D721Med (cell line): ENCODE measurements around the gene SLC23A1.
"Not testable (repeated sequence)": the region's sequence is repeated elsewhere in the genome, so short reads cannot be mapped to it uniquely, and the experiment has no call there.

ENCODE experiments used
- DNase-seq: peaks from one replicate; pipeline ENCODE4 v3.0.0; 2011; ENCODE audit warnings: low spot score; ENCODE audit not compliant: insufficient read length
- FAIRE-seq: peaks from 2 replicates; lab custom pipeline; 2011; peaks lifted over from hg19 to GRCh38; lab: Jason Lieb, UNC
- TF ChIP-seq, protein P1 (sequence below): IDR thresholded peaks from 2 replicates; pipeline ENCODE4 v1.5.1; 2012; ENCODE audit warnings: mild to moderate bottlenecking, control low read depth; ENCODE audit not compliant: insufficient read depth; ENCODE audit errors: missing control alignments

The SLC23A1 gene

DNA sequence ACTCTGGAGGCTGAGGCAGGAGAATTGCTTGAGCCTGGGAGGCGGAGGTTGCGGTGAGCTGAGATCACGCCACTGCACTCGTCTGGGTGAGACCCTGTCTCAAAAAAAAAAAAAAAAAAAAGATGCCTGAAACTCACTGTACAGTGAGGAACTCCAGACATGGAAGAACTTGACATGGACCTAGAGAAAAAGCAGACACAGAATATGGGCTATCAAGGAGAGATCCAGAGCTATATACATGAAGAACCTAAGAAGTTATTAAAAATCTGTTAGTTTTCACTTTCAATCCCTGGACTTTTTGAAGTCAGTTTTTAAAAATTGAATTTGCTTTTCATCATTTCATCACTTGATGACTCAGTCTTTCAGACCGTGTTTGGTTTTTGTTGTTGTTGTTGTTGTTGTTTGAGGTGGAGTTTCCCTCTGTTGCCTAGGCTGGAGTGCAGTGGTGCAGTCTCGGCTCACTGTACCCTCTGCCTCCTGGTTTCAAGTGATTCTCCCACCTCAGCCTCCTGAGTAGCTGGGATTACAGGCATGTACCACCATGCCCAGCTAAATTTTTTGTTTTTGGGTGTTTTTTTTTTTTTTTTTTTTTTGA, 21.2 kb downstream of the SLC23A1 start:
- no peak for FAIRE-seq
- TF ChIP-seq, protein P1, sequence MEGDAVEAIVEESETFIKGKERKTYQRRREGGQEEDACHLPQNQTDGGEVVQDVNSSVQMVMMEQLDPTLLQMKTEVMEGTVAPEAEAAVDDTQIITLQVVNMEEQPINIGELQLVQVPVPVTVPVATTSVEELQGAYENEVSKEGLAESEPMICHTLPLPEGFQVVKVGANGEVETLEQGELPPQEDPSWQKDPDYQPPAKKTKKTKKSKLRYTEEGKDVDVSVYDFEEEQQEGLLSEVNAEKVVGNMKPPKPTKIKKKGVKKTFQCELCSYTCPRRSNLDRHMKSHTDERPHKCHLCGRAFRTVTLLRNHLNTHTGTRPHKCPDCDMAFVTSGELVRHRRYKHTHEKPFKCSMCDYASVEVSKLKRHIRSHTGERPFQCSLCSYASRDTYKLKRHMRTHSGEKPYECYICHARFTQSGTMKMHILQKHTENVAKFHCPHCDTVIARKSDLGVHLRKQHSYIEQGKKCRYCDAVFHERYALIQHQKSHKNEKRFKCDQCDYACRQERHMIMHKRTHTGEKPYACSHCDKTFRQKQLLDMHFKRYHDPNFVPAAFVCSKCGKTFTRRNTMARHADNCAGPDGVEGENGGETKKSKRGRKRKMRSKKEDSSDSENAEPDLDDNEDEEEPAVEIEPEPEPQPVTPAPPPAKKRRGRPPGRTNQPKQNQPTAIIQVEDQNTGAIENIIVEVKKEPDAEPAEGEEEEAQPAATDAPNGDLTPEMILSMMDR: no peak
- DNase-seq: no peak

DNA sequence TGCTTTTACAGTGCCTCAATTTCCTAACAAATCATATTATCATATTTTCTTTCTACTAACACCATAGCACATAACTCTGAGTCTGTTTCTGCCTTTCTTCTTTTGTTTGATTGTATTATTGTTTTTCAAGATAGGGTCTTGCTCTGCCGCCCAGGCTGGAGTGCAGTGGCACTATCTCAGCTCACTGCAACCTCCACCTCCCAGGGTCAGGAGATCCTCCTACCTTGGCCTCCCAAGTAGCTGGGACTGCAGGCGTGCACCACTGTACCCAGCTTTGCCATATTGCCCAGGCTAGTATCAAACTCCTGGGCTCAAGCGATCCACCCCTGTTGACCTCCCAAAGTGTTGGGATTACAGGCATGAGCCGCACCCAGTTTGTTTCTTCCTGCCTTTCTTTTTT, 22.7 kb downstream of the SLC23A1 start:
- no peak for DNase-seq
- TF ChIP-seq, protein P1: no peak
- FAIRE-seq: no peak

DNA sequence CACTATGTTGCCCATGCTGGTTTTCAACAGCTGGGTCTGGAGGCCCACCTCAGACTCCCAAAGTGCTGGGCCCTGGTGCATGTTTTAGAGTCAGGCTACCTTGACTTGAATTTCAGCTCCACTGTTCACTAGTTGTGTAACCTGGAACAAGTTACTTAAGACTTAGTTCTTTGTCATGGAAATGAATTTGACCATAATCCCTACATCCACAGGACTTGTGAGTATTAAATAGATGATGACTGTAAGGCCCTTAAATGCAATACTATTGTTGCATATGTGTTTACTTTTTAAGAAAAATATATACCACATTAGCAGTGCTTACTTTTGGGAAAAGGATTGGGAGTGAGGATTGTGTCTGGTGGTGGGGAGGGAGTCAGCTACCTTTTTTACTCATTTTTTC, 25.0 kb downstream of the SLC23A1 start:
- FAIRE-seq (no peak), DNase-seq (no peak)
- TF ChIP-seq, protein P1: no peak

DNA sequence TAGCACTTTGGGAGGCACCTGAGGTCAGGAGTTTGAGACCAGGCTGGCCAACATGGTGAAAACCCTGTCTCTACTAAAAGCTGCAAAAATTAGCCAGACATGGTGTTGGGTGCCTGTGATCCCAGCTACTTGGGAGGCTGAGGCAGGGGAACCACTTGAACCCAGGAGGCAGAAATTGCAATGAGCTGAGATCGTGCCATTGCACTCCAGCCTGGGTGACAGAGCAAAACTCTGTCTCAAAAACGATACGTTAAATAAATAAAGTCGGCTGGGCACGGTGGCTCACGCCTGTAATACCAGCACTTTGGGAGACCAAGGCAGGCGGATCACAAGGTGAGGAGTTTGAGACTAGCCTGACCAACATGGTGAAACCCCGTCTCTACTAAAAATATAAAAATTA, 27.2 kb downstream of the SLC23A1 start:
- FAIRE-seq, DNase-seq: not testable (repeated sequence)

DNA sequence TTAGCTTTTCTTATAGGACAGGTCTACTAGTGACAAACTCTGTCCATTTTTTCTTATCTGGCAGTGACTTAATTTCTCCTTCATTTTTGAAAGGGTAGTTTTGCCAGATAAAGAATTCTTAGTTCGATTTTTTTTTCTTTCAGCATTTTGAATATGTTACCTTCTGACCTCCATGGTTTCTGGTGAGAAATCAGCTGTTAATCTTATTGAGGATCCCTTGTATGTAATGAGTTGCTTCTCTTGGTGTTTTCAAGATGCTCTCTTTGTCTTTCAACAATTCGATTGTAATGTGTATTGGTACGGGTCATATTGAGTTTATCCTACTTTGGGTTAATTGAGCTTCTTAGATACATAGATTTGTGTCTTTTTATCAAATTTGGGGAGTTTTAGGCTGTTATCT, 28.9 kb downstream of the SLC23A1 start:
- FAIRE-seq (no peak), DNase-seq (no peak)
- TF ChIP-seq, protein P1: no peak

DNA sequence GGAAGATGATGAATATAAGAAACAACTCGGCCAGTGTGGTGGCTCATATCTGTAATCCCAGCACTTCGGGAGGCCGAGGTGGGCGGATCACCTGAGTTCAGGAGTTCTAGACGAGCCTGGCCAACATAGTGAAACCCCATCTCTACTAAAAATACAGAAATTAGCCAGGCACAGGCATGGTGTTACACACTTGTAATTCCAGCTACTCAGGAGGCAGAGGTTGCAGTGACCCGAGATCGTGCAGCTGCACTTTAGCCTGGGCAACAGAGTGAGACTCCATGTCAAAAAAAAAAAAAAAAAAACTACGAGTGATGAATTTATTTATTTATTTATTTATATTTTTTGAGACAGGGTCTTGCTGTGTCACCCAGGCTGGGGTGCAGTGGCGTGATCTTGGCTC, 35.2 kb downstream of the SLC23A1 start:
- FAIRE-seq, DNase-seq: not testable (repeated sequence)

DNA sequence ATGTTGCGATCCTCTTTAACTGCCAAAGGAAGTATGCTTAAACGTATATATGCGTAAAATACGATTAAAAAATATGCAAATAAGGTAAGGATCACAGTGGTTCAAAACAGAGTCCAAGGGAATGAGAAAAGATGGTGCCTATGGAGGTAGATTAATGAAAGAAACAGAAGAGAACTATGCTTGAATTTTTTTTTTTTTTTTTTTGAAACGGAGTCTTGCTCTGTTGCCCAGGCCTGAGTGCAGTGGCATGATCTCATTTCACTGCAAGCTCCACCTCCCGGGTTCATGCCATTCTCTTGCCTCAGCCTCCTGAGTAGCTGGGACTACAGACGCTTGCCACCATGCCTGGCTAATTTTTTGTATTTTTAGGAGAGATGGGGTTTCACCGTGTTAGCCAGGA, 37.7 kb downstream of the SLC23A1 start:
- not testable (repeated sequence) for FAIRE-seq, DNase-seq

DNA sequence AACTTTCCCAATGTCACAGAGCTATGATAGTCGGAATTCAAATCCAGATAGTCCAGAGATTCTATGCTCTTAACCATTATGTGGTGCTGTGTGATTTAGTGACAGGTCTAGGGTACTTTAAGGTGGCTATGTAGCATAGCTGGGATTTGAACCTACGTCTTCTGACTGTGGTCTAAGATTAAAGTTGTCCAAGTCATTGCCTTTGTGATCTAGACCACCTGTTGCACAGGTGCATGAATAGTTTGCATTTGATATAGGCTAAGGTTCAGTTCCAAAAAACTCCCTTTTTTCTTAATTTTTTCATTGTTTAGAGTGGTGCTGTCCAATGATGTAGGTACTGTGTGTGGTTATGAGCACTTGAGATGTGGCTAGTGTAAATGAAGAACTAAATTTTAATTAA, 38.9 kb downstream of the SLC23A1 start:
- DNase-seq (no peak), FAIRE-seq (no peak)
- TF ChIP-seq, protein P1: no peak

DNA sequence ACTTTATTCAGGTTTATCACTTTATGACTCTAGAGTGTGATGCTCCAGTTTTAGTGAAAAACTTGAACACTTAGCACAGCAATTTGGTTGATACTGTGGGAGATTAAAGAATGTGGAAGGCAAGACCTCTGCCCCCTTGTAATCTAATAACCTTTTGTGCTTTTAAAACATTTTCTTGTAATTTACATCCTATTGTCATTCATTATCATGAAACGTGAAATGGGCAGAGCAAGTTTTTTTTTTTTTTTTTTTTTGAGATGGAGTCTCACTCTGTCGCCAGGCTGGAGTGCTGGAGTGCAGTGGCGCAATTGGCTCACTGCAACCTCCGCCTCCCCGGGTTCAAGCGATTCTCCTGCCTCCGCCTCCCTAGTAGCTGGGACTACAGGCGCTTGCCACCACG, 39.6 kb downstream of the SLC23A1 start:
- no peak for FAIRE-seq
- TF ChIP-seq, protein P1: no peak
- DNase-seq: no peak
